NB4 (cell line): Measurements from ENCODE around the gene TUBA1C.
"Not testable (repeated sequence)": the region's sequence is repeated elsewhere in the genome, so short reads cannot be mapped to it uniquely, and the experiment has no call there.

ENCODE experiments used
- POLR2A ChIP-seq: IDR thresholded peaks from 2 replicates; pipeline ENCODE4 v1.6.1; 2011; ENCODE audit warnings: mild to moderate bottlenecking; ENCODE audit not compliant: insufficient read length; ENCODE audit errors: extremely low read depth
- TF ChIP-seq, protein P1 (sequence below): IDR thresholded peaks from one replicate; pipeline ENCODE4 v1.5.1; 2012; ENCODE audit warnings: low read depth, low read length

DNA sequence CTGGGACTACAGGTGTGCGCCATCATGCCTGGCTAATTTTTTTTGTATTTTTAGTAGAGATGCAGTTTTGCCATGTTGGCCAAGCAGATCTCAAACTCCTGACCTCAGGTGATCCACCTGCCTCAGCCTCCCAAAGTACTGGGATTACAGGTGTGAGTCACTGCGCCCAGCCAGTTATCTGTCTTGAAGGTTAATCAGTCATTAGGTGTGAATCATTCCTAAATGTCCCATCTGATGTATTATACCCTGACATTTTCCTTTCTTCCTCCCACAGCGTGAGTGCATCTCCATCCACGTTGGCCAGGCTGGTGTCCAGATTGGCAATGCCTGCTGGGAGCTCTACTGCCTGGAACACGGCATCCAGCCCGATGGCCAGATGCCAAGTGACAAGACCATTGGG is 4.3 kb downstream of the TUBA1C start:
- TF ChIP-seq, protein P1, sequence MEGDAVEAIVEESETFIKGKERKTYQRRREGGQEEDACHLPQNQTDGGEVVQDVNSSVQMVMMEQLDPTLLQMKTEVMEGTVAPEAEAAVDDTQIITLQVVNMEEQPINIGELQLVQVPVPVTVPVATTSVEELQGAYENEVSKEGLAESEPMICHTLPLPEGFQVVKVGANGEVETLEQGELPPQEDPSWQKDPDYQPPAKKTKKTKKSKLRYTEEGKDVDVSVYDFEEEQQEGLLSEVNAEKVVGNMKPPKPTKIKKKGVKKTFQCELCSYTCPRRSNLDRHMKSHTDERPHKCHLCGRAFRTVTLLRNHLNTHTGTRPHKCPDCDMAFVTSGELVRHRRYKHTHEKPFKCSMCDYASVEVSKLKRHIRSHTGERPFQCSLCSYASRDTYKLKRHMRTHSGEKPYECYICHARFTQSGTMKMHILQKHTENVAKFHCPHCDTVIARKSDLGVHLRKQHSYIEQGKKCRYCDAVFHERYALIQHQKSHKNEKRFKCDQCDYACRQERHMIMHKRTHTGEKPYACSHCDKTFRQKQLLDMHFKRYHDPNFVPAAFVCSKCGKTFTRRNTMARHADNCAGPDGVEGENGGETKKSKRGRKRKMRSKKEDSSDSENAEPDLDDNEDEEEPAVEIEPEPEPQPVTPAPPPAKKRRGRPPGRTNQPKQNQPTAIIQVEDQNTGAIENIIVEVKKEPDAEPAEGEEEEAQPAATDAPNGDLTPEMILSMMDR: not testable (repeated sequence)
- TF ChIP-seq POLR2A: not testable (repeated sequence)
